Astrocyte (in vitro differentiated cells and primary cell): ENCODE measurements around the gene PRKCB.

Experiments
- CTCF ChIP-seq: IDR thresholded peaks from 2 replicates; pipeline ENCODE4 v1.5.1; 2011; ENCODE audit warnings: low read depth, mild to moderate bottlenecking, inconsistent platforms, low read length, moderate library complexity; ENCODE audit not compliant: insufficient read depth
- EZH2 ChIP-seq: IDR thresholded peaks from 2 replicates; pipeline ENCODE4 v1.6.1; 2012; ENCODE audit warnings: mild to moderate bottlenecking, low read length, inconsistent platforms; ENCODE audit not compliant: insufficient read depth

GRCh38 chr16:23964136-23964535 lies 128.4 kb downstream of the PRKCB start:
- TF ChIP-seq CTCF (no peak), EZH2 (no peak)
